B cell (primary cell): ENCODE measurements around the gene NLGN4X.
"Not testable (repeated sequence)": the region's sequence is repeated elsewhere in the genome, so short reads cannot be mapped to it uniquely, and the experiment has no call there.

Experiments used
- CTCF ChIP-seq: fragments of 200-600 bp; IDR thresholded peaks from one replicate; pipeline ENCODE4 v1.8.0; 2022; ENCODE audit warnings: antibody characterized with exemption, mild to moderate bottlenecking
- EZH2 ChIP-seq: IDR thresholded peaks from 2 replicates; pipeline ENCODE4 v1.6.1; 2012; ENCODE audit warnings: borderline replicate concordance, low read depth, mild to moderate bottlenecking, moderate library complexity, low read length; ENCODE audit not compliant: insufficient read depth, poor library complexity, severe bottlenecking

GRCh38 chrX:5903586-5904190 is 325.0 kb downstream of the NLGN4X start:
- not testable (repeated sequence) for TF ChIP-seq CTCF, EZH2
